Measurements from ENCODE around the gene TCN1. TPM values are rescaled to one million over a fixed set of nuclear protein-coding genes. Genes with fewer than 3 reads are reported as not detected.

TCN1 gene
- total and polyA plus RNA-seq, 2 of the 8 experiments (the other 6 are each of a cell fraction or from before 2014, with no cell fraction given) = not detected

GRCh38 chr11:59878575-59878974 lies 12.3 kb upstream of the TCN1 start, which contains the start of gene OOSP3 (continued):
- TF ChIP-seq CHD7 (IDR thresholded peaks at IDR 0.05; ENCODE audit: insufficient replicate concordance, low read length) (no peak), YY1 (IDR thresholded peaks at IDR 0.05; ENCODE audit: low read depth, low read length) (no peak)

Measured in H1 (cell line).